Progenitor cell of endocrine pancreas (in vitro differentiated cells): ENCODE measurements around the gene ZNF764. TPM values are rescaled to one million over a fixed set of nuclear protein-coding genes. Genes with fewer than 3 reads are reported as not detected.
"Not testable (repeated sequence)": the region's sequence is repeated elsewhere in the genome, so short reads cannot be mapped to it uniquely, and the experiment has no call there.

Experiments used
- DNase-seq: peaks from one replicate; pipeline ENCODE4 v3.0.0; 2021; ENCODE audit warnings: low spot score; ENCODE audit not compliant: unreplicated experiment
- H3K27ac Mint-ChIP-seq: 2 replicates; pipeline ENCODE4 v1.8.0; 2021; ENCODE audit warnings: mild to moderate bottlenecking, moderate library complexity, mixed read lengths
- H3K27me3 Mint-ChIP-seq: 2 replicates; pipeline ENCODE4 v1.8.0; 2021; ENCODE audit warnings: mixed read lengths
- H3K36me3 Mint-ChIP-seq: 2 replicates; pipeline ENCODE4 v1.8.0; 2022; ENCODE audit warnings: mixed read lengths; ENCODE audit not compliant: insufficient read depth
- H3K4me1 Mint-ChIP-seq: 2 replicates; pipeline ENCODE4 v1.8.0; 2021; ENCODE audit warnings: low read depth, mixed read lengths
- H3K4me3 Mint-ChIP-seq: 2 replicates; pipeline ENCODE4 v1.8.0; 2021; ENCODE audit warnings: low read depth, mild to moderate bottlenecking, moderate library complexity, mixed read lengths
- H3K9me3 Mint-ChIP-seq: 2 replicates; pipeline ENCODE4 v1.8.0; 2021; ENCODE audit warnings: low read depth, mixed read lengths
- total RNA-seq: library from RNA; stranded (reverse); gene quantifications from 2 replicates; pipeline ENCODE4 v1.2.1, GENCODE V29; 2021
- TF ChIP-seq, protein P1 (sequence below): fragments of 200-600 bp; sonication (generic); IDR thresholded peaks from one replicate; pipeline ENCODE4 v1.5.0; 2021; ENCODE audit warnings: antibody characterized with exemption, mild to moderate bottlenecking; ENCODE audit not compliant: unreplicated experiment

Gene ZNF764
- total RNA-seq, 1 donor from 2014 or later, result 36.1 TPM

DNA sequence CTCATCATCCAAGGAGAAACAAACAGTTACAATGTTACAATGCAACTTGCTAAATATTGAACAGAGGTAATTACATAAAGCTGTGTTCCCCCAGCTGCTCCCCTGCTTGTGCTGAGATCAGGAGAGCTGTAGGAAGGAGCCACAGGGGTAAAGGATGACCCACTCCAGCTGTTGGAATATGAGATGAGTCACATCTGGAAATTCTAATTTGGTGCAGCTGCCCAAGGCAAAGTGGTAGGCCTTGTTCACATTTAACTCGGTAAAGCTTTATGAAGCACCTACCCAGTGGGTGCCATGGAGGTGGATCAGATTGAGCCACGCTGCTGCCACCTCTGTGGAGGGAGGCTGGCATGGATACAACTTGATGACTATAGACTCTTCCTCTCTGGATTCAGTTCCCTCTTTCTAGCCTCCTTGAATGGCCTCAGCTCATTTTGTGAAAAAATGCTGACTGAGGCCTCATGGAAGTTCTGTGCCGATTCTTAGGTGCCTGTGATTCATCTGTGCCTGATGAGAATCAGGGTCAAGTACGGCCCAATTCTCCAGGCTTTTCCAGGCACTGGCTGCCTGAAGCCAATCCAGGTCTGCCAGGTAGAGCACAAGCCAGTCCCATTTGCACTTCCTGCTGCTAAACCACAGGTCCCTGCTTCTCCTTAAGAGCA is 44.6 kb upstream of the ZNF764 start:
- peaks cover 4% of the 10 kb centered on the region for H3K9me3 Mint-ChIP-seq

DNA sequence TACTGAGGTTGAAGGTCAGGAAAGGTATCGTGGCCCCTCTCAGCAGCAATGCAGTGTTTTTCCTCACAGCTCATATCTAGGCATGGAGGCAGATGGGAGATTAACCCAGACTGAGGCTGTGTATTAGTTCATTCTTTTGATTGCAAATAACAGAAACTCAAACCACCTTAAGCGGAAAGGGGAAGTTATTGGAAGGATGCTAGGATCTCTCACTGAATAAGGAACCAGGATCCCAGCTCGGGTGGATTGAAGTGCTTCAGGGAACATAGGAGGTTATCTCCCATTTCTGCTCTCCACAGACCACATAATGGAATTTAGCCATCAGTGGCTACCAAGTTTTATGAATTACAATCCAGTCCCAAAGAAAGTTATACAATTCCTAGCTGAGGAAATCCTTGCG is 43.8 kb upstream of the ZNF764 start:
- peak overlapping the region; percentile 29 for H3K27ac Mint-ChIP-seq

More for the DNA sequence above, 44.6 kb upstream of the ZNF764 start:
- Mint-ChIP-seq H3K27ac (no peak overlapping the region), H3K4me3 (no peak overlapping the region), H3K36me3 (peaks cover 31% of the 10 kb centered on the region), H3K4me1 (peaks cover 1% of the 10 kb centered on the region), H3K27me3 (no peaks in the 10 kb centered on the region)
- TF ChIP-seq, protein P1, sequence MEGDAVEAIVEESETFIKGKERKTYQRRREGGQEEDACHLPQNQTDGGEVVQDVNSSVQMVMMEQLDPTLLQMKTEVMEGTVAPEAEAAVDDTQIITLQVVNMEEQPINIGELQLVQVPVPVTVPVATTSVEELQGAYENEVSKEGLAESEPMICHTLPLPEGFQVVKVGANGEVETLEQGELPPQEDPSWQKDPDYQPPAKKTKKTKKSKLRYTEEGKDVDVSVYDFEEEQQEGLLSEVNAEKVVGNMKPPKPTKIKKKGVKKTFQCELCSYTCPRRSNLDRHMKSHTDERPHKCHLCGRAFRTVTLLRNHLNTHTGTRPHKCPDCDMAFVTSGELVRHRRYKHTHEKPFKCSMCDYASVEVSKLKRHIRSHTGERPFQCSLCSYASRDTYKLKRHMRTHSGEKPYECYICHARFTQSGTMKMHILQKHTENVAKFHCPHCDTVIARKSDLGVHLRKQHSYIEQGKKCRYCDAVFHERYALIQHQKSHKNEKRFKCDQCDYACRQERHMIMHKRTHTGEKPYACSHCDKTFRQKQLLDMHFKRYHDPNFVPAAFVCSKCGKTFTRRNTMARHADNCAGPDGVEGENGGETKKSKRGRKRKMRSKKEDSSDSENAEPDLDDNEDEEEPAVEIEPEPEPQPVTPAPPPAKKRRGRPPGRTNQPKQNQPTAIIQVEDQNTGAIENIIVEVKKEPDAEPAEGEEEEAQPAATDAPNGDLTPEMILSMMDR, result no peak
- no peak for DNase-seq

DNA sequence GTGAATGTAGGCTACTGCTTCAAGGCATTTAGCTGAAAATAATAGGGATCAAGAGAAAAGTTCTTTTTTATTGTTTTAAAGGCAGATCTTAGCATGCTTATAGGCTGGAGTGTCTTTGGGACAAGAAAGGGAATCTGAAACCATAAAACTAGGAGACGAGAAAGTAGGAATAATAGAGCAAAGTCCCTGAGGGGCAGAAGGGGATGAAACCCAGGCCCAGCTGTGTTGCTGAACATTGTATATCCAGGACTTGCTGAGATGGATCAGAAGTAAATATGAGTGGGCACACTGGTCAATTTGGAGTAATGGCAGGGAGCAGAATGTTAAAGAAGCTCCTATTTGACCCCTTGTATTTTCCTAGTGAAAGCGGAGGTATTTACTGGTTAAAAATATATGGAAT is 42.8 kb upstream of the ZNF764 start:
- H3K9me3 Mint-ChIP-seq, result peaks cover 4% of the 10 kb centered on the region
- H3K36me3 Mint-ChIP-seq, result peaks cover 26% of the 10 kb centered on the region
- no peak overlapping the region for H3K4me3 Mint-ChIP-seq
- no peak for DNase-seq
- H3K4me1 Mint-ChIP-seq, result no peaks in the 10 kb centered on the region
- H3K27me3 Mint-ChIP-seq, result no peaks in the 10 kb centered on the region
- H3K27ac Mint-ChIP-seq, result no peak overlapping the region
- TF ChIP-seq, protein P1, result no peak

More for the DNA sequence above, 43.8 kb upstream of the ZNF764 start:
- Mint-ChIP-seq H3K27me3 (no peaks in the 10 kb centered on the region), H3K36me3 (peaks cover 28% of the 10 kb centered on the region), H3K9me3 (peaks cover 4% of the 10 kb centered on the region), H3K4me3 (no peak overlapping the region), H3K4me1 (no peaks in the 10 kb centered on the region)
- DNase-seq, result no peak
- TF ChIP-seq, protein P1, result no peak

DNA sequence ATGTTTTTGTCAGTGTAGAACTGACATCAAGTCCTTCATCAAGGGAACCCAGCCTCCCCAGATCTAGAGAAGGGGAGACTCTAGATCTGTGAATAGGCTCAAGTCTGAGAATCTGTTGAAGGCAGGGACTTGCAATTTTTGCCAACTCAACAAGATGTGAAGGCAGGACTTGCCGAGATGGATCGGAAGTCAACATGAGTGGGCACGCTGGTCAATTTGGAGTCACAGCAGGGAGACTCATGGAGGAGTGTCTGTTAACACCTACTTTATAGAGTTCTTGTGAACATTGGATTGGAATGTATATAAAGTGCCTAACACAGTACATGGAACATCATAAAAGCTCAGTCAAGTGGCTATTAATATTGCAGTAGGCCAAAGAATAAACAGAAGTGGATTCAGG is 42.0 kb upstream of the ZNF764 start:
- TF ChIP-seq, protein P1, result no peak
- peaks cover 26% of the 10 kb centered on the region for H3K36me3 Mint-ChIP-seq
- DNase-seq, result no peak
- peaks cover 4% of the 10 kb centered on the region for H3K9me3 Mint-ChIP-seq
- H3K4me1 Mint-ChIP-seq, result no peaks in the 10 kb centered on the region
- H3K4me3 Mint-ChIP-seq, result no peak overlapping the region
- no peak overlapping the region for H3K27ac Mint-ChIP-seq
- H3K27me3 Mint-ChIP-seq, result no peaks in the 10 kb centered on the region

DNA sequence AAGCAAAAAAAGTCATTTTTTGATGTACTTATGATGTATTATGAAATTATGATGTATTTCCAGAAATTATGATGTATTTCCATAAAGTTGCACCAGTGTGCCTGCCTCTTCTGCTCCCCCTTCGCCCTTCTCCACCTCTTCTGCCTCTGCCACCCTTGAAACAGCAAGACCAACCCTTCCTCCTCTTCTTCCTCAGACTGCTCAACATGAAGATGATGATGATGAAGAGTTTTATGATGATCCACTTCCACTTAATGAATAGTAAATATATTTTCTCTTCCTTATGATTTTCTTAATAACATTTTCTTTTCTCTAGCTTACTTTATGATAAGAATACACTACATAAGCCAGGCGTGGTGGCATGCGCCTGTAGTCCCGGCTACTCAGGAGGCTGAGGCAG is 34.7 kb upstream of the ZNF764 start:
- Mint-ChIP-seq H3K4me1 (no peaks in the 10 kb centered on the region), H3K27ac (peak overlapping the region; percentile 31), H3K36me3 (peaks cover 9% of the 10 kb centered on the region), H3K9me3 (no peaks in the 10 kb centered on the region), H3K27me3 (no peaks in the 10 kb centered on the region), H3K4me3 (no peak overlapping the region)
- no peak for DNase-seq
- TF ChIP-seq, protein P1, result no peak

DNA sequence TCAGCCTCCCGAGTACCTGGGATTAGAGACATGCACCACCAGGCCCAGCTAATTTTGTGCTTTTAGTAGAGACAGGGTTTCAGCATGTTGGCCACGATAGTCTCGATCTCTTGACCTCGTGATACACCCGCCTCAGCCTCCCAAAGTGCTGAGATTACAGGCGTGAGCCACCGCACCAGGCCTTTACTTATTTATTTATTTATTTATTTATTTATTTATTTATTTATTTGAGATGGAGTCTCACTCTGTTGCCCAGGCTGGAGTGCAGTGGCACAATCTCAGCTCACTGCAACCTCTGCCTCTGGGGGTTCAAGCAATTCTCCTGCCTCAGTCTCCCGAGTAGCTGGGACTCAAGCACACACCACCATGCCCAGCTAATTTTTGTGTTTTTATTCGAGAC is 32.7 kb upstream of the ZNF764 start:
- H3K27me3 Mint-ChIP-seq, DNase-seq, H3K9me3 Mint-ChIP-seq, H3K27ac Mint-ChIP-seq, H3K4me1 Mint-ChIP-seq, H3K4me3 Mint-ChIP-seq: not testable (repeated sequence)
- H3K36me3 Mint-ChIP-seq, result peaks cover 13% of the 10 kb centered on the region

DNA sequence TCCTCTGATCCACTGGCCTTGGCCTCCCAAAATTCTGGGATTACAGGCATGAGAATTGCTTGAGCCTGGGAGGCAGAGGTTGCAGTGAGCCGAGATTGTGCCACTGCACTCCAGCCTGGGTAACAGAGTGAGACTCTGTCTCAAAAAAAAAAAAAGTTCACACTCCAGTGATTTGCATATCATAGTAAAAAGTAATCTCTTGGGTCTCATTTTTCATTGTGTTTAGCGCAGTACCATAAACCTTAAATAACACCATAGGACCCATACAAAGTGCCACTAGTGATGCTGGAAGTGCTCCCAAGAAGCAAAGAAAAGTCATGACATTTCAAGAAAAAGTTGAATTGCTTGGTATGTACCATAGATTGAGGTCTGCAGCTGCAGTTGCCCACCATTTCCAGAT is 31.4 kb upstream of the ZNF764 start:
- not testable (repeated sequence) for H3K9me3 Mint-ChIP-seq, H3K4me3 Mint-ChIP-seq, DNase-seq, H3K27me3 Mint-ChIP-seq, H3K4me1 Mint-ChIP-seq, H3K27ac Mint-ChIP-seq
- H3K36me3 Mint-ChIP-seq, result peaks cover 10% of the 10 kb centered on the region
